GM20000 (cell line): ENCODE data around the gene HIBCH.

ENCODE experiments used
- DNase-seq: peaks from one replicate; pipeline ENCODE4 v3.0.0; 2012; ENCODE audit warnings: low spot score
- CTCF ChIP-seq: IDR thresholded peaks from 2 replicates; pipeline ENCODE4 v1.5.1; 2012; ENCODE audit warnings: mild to moderate bottlenecking, control low read depth; ENCODE audit errors: extremely low read depth, missing control alignments

Gene HIBCH

GRCh38 chr2:190360965-190361364 is 41.3 kb upstream of the HIBCH start:
- TF ChIP-seq CTCF: no peak
- no peak for DNase-seq

- no peak for TF ChIP-seq CTCF
Observed at GRCh38 chr2:190360561-190360960, 40.9 kb upstream of the HIBCH start.

GRCh38 chr2:190358655-190359448 is 39.2 kb upstream of the HIBCH start:
- peak; percentile 12 for DNase-seq

More at GRCh38 chr2:190360561-190360960, 40.9 kb upstream of the HIBCH start:
- DNase-seq: no peak

GRCh38 chr2:190357600-190357999 is 38.0 kb upstream of the HIBCH start:
- DNase-seq: no peak
- no peak for TF ChIP-seq CTCF

GRCh38 chr2:190355968-190356644 is 36.5 kb upstream of the HIBCH start:
- no peak for DNase-seq
- TF ChIP-seq CTCF: no peak

- DNase-seq: no peak
- TF ChIP-seq CTCF: no peak
Observed at GRCh38 chr2:190354003-190354690, 34.5 kb upstream of the HIBCH start.

GRCh38 chr2:190353537-190353899 is 33.9 kb upstream of the HIBCH start:
- no peak for TF ChIP-seq CTCF

More at GRCh38 chr2:190353537-190353899, 33.9 kb upstream of the HIBCH start:
- DNase-seq: no peak
